ENCODE measurements around the gene MTA3.

Gene MTA3

DNA sequence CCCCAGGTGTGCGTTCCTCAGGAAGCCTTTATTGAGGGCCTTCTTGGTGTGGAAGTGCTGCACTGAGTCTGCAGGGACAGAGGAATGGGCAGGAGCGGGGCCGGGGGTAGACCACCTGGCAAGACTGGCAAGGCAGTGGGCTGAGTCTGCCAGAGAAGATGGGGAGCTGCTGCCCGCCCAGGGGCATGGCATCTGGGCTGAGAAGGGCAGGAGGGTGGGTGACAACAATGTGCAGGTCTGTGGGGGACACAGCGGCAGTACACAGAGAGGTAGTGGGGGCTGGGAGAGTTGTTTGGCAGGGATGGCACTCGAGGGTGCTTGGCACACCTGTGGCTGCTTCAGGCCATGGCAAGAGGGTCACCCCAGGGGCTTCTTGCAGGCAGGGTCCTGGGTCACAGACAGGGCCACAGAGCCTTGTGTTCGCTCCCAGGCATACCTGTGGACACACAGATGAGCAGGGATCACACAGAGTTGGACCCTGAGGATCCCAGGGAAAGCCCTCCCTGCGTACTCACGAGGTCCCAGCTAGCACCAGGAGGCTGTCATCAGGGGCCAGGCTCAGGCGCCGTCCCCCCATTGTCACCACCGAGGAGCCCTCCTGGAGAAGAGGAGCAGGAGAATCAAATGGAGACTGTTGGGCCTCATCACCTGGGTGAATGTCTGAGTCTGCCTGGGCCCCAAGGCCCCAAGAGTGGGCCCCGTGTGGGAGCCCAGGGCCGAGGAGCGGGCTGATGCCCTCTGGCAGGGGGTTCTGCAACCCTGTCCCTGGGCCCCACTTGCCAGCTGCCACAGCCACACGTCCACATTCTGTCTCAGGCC lies 198.9 kb downstream of the MTA3 start:
- FAIRE-seq (no peak), DNase-seq (ENCODE audit: insufficient read length, low spot score) (no peak)

DNA sequence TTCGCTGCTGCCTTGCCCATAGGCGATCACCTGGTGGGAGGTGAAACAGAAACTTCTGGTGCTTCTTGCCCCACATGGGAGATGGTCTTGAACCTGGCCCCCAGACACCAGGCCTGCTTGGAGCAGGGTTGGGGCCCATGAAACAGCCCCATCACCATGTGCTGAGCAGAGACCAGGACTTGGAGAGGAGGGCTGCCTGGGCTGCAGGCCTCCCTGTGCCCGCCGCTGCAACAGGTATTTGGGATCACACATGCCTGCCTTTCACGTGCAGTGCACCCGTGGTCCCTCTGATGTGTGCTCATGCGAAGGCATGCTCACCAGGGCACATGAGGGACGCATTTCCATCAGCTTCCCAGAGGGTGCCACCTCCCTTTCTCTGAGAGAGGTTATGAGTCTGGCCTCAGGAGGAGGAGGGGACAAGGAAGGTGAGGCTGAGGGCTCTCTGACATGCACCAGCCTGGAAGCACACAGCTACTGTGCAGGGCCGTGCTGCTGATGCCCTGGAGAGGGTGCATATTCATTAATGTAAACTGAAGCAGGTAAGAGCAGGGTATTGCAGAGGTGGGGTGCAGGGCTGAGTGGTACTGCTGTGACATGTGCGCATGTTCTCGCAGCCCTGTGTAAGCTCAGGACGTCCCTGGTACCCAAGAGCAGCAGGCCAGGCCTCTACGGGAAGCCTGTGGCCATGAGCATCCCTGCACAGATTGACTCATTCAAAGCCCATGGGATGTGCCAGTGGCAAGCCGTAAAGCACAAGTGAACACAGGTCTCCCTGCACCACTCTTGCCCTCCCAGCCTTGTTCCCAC lies 199.7 kb downstream of the MTA3 start:
- TF ChIP-seq, protein P1, sequence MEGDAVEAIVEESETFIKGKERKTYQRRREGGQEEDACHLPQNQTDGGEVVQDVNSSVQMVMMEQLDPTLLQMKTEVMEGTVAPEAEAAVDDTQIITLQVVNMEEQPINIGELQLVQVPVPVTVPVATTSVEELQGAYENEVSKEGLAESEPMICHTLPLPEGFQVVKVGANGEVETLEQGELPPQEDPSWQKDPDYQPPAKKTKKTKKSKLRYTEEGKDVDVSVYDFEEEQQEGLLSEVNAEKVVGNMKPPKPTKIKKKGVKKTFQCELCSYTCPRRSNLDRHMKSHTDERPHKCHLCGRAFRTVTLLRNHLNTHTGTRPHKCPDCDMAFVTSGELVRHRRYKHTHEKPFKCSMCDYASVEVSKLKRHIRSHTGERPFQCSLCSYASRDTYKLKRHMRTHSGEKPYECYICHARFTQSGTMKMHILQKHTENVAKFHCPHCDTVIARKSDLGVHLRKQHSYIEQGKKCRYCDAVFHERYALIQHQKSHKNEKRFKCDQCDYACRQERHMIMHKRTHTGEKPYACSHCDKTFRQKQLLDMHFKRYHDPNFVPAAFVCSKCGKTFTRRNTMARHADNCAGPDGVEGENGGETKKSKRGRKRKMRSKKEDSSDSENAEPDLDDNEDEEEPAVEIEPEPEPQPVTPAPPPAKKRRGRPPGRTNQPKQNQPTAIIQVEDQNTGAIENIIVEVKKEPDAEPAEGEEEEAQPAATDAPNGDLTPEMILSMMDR (IDR thresholded peaks at IDR 0.05; ENCODE audit: insufficient read depth, missing control alignments) = no peak
- FAIRE-seq (no peak), DNase-seq (ENCODE audit: insufficient read length, low spot score) (no peak)

More for the DNA sequence above, 198.9 kb downstream of the MTA3 start:
- TF ChIP-seq, protein P1 (IDR thresholded peaks at IDR 0.05; ENCODE audit: insufficient read depth, missing control alignments) = no peak

DNA sequence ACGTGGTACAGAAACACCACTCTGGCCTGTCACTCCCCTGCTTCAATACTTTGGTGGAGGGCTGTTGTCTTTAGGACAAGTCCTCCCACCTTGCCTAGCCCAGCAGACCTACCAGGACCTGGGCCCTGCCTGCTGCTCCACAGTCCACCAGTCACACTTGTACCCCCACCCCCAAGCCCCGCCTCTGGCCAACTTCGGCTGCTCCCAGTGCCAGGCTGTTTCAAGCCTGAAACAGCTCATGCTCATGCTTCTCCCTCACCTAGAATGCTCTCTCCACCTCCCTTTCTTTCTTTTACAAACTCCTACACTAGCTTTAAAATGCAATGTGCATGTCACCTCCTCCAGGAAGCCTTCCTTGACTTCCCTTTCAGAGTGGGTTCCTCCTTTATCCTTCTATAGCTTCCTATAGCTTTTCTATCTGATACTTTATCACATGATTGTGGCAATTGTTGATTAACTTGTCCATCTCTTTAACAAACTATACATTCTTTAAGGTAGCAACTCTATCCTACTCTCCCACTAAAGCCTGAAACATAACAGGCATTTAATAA lies 200.3 kb downstream of the MTA3 start:
- DNase-seq (ENCODE audit: insufficient read length, low spot score) = no peak
- FAIRE-seq = no peak
- TF ChIP-seq, protein P1 (IDR thresholded peaks at IDR 0.05; ENCODE audit: insufficient read depth, missing control alignments) = no peak

DNA sequence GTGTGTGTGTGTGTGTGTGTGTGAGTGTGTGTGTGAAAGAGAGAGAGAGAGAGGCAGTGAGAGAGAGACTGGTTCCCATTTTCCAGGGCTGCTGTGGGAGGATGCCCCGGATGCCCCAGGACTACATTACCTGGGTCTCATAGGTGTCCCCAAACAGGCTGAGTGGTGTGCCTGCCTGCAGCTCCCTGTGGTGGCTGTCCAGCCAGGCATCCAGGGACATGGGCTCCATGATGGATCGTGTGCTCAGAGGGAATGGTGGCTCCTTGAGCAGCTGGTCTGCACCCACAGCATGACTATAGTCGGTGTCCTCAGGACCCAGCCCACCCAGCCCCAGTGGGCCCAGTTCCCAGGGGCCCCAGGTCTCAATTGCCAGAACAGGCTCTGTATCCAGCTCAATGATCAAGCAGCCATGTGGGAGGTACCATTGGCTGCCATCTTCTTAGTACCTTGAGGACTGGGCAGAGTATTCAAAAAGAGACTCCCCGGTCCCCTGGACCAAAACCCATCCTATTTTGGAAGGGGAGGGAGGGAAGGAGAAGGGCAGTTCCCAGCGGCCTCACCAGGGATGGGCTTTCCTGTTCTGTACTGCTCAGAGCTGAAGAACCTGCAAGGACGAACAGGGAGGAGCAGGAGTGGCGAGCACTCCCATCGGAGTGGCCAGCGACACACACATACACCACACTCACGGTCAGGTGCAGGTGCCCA lies 201.3 kb downstream of the MTA3 start:
- FAIRE-seq = no peak
- TF ChIP-seq, protein P1 (IDR thresholded peaks at IDR 0.05; ENCODE audit: insufficient read depth, missing control alignments) = no peak

DNA sequence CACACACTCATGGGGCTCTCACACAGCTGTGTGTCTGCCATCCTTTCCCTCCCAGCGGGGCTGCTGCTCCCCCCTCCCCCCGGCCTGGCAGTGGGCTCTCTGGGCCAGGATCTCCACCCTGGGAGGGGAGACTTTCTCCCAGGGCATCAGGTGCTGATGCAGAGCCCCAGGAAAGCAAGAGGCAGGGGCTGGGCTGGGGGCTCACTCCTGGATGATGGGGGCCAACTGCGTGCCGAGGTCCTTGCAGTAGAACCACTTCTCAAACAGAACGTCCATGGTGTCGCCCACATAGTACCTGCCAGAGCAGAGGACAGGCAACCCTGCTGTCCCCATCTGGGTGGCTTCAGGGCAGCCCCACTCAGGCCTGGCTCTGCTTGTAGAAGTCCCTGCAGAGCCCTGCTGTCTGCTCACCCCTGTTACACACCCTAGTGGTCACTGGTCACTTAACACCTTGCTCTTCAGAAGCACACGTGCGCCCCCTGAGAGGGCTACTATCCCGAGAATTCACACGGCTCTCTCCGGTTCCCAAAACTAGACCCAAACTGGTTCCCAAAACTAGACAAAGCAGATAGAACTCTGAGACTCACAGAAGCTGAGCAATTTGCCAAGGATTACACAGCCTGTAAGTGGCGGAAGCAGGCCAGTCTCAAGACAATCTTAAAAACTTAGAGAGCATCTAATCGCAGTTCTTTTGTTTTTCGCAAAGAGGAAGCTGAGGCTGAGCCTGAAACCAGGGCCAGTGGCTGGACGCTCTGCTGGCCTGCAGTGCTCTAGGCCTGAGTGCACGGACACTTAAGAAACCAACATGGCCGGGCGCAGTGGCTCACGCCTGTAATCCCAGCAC lies 202.1 kb downstream of the MTA3 start:
- FAIRE-seq (no peak), DNase-seq (ENCODE audit: insufficient read length, low spot score) (no peak)
- TF ChIP-seq, protein P1 (IDR thresholded peaks at IDR 0.05; ENCODE audit: insufficient read depth, missing control alignments) = peak; percentile 43

More for the DNA sequence above, 201.3 kb downstream of the MTA3 start:
- no peak for DNase-seq (ENCODE audit: insufficient read length, low spot score)

DNA sequence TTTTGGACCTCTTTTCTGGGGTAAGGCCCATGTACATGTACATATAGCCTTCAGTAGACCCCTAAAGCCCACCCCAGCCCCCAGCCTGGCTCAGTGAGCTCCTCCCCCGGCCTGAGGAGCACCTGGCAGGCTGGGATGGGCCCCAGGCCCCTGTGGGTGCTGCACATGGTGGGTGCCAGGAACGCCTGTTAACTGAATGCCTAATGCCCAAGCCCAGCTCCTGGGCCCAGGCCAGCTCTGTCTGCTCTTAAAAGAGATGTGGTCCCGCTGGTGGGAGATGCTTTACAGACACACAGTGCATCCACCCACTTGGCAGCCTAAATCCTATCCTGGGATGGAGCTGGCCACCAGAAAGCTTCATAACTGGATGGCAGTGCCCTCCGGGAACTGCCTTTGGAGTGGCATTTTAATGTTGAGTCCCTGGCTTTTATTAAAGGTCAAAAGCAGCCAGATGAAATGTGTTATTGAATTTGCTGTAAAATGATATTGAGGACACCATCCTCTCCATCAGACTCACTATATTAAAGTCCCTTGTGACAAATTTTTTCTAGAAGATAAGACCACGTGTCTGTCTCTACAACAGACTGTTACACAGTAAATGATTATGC lies 203.2 kb downstream of the MTA3 start:
- no peak for FAIRE-seq
- TF ChIP-seq, protein P1 (IDR thresholded peaks at IDR 0.05; ENCODE audit: insufficient read depth, missing control alignments) = no peak
- no peak for DNase-seq (ENCODE audit: insufficient read length, low spot score)
